Measurements from ENCODE around the gene BPGM. TPM values are rescaled to one million over a fixed set of nuclear protein-coding genes. Genes with fewer than 3 reads are reported as not detected.

BPGM gene
- total RNA-seq, 3 donors from 2014 or later (not counting 1 experiment from before 2014, with no cell fraction given) = 30.0 to 39.1 (median 31.4) TPM

- H3K27me3 Mint-ChIP-seq (ENCODE audit: low read depth in 2 of 2) = no peaks in the 10 kb centered on the region
- H3K9me3 ChIP-seq (ENCODE audit: control insufficient read depth, insufficient read depth, low read length) = no peaks in the 10 kb centered on the region
- intact Hi-C loops (cut with micrococcal nuclease) = no loop called here
- H3K36me3 ChIP-seq (ENCODE audit: control insufficient read depth, insufficient read depth, low read length) = no peaks in the 10 kb centered on the region
- H3K27me3 ChIP-seq (ENCODE audit: control insufficient read depth, insufficient read depth, low read length) = no peaks in the 10 kb centered on the region
- no peak overlapping the region for H3K27ac ChIP-seq (ENCODE audit: low read length)
- peaks cover 6% of the 10 kb centered on the region for H3K4me1 ChIP-seq (ENCODE audit: control insufficient read depth, insufficient read depth, low read length)
- ATAC-seq (no peak), DNase-seq (peak in 1 of 2 donors; percentile 29)
- H3K4me3 Mint-ChIP-seq = no peak overlapping the region
- peaks cover 42 to 48% of the 10 kb centered on the region in 2 donors for H3K4me1 Mint-ChIP-seq
- H3K4me3 ChIP-seq (ENCODE audit: low read length) = no peak overlapping the region
- H3K27ac Mint-ChIP-seq = peak overlapping the region; percentile 24 to 29
- 56% methylated on average over 6 of the region's 7 CpGs for WGBS (ENCODE audit: insufficient coverage)
- no peaks in the 10 kb centered on the region for H3K36me3 Mint-ChIP-seq
- H3K9me3 Mint-ChIP-seq = no peaks in the 10 kb centered on the region
- TF ChIP-seq, protein P1, sequence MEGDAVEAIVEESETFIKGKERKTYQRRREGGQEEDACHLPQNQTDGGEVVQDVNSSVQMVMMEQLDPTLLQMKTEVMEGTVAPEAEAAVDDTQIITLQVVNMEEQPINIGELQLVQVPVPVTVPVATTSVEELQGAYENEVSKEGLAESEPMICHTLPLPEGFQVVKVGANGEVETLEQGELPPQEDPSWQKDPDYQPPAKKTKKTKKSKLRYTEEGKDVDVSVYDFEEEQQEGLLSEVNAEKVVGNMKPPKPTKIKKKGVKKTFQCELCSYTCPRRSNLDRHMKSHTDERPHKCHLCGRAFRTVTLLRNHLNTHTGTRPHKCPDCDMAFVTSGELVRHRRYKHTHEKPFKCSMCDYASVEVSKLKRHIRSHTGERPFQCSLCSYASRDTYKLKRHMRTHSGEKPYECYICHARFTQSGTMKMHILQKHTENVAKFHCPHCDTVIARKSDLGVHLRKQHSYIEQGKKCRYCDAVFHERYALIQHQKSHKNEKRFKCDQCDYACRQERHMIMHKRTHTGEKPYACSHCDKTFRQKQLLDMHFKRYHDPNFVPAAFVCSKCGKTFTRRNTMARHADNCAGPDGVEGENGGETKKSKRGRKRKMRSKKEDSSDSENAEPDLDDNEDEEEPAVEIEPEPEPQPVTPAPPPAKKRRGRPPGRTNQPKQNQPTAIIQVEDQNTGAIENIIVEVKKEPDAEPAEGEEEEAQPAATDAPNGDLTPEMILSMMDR (IDR thresholded peaks at IDR 0.05) = no peak
Measured at GRCh38 chr7:134637934-134638719, 8.5 kb upstream of the BPGM start.

DNA sequence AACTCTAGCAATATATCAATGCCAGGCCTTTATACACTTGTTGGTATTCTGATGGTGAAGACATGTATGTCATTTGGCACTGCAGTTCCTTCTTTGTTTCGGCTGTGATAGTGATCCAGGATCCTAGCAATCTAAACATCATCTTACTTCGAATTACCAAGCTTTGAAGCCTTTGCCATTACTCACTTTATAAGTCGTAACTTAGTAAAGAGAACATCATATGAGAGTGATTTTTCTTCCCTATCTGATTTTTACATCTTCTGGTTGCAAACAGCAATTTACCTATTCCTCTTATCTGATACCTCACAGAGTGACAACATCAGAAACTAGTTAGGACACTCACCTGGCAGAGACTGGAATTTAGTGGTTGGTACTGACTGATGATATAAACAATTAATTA lies 7.6 kb upstream of the BPGM start:
- peak overlapping the region in 1 of 2 donors; percentile 24 for H3K27ac Mint-ChIP-seq
- intact Hi-C loops (cut with micrococcal nuclease) = no loop called here
- Histone ChIP-seq H3K27me3 (ENCODE audit: control insufficient read depth, insufficient read depth, low read length) (no peaks in the 10 kb centered on the region), H3K4me1 (ENCODE audit: control insufficient read depth, insufficient read depth, low read length) (peaks cover 6% of the 10 kb centered on the region), H3K27ac (ENCODE audit: low read length) (no peak overlapping the region), H3K9me3 (ENCODE audit: control insufficient read depth, insufficient read depth, low read length) (no peaks in the 10 kb centered on the region), H3K4me3 (ENCODE audit: low read length) (no peak overlapping the region), H3K36me3 (ENCODE audit: control insufficient read depth, insufficient read depth, low read length) (no peaks in the 10 kb centered on the region)
- no peaks in the 10 kb centered on the region for H3K36me3 Mint-ChIP-seq
- TF ChIP-seq, protein P1 (IDR thresholded peaks at IDR 0.05) = no peak
- 100% methylated on average over 1 of the region's 3 CpGs for WGBS (ENCODE audit: insufficient coverage)
- H3K27me3 Mint-ChIP-seq (ENCODE audit: low read depth in 2 of 2) = no peaks in the 10 kb centered on the region
- H3K9me3 Mint-ChIP-seq = no peaks in the 10 kb centered on the region
- no peak for ATAC-seq
- peaks cover 42 to 43% of the 10 kb centered on the region in 2 donors for H3K4me1 Mint-ChIP-seq
- no peak overlapping the region for H3K4me3 Mint-ChIP-seq
- no peak for DNase-seq

DNA sequence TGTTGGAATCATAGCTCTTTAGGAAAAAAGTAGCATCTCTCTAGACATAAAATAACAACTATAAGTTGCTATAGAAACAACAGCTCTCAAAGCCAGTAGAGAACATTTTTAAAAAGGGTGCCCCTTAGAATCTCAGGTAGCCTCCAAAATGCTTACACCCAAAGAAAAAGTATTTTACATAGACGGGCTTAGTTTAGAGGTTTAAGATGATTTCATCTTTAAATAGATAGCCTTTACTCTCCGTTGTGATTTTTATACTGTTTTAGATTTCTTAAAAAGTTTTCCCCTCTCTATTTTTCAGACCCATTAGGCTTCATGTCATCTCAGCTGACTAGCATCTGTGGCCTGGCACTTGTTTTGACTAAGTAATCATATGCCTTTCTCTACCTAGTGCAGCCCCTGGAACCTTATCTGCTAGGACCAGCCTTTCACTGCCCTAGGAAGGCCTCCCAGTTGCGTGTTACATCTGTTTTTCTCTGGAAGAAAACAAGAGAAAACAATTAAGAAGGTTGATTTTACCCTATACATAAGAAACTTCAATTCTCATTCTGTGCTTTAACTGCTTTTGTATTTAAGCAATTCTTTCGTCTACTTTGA lies 6.9 kb upstream of the BPGM start:
- DNase-seq (no peak), ATAC-seq (no peak)
- H3K36me3 Mint-ChIP-seq = no peaks in the 10 kb centered on the region
- Histone ChIP-seq H3K4me3 (ENCODE audit: low read length) (no peak overlapping the region), H3K4me1 (ENCODE audit: control insufficient read depth, insufficient read depth, low read length) (peaks cover 6% of the 10 kb centered on the region), H3K27me3 (ENCODE audit: control insufficient read depth, insufficient read depth, low read length) (no peaks in the 10 kb centered on the region), H3K9me3 (ENCODE audit: control insufficient read depth, insufficient read depth, low read length) (no peaks in the 10 kb centered on the region), H3K27ac (ENCODE audit: low read length) (peak overlapping the region; percentile 79), H3K36me3 (ENCODE audit: control insufficient read depth, insufficient read depth, low read length) (no peaks in the 10 kb centered on the region)
- no peak overlapping the region for H3K4me3 Mint-ChIP-seq
- 100% methylated on average over 1 of the region's 4 CpGs for WGBS (ENCODE audit: insufficient coverage)
- H3K4me1 Mint-ChIP-seq = peaks cover 42 to 43% of the 10 kb centered on the region in 2 donors
- no peaks in the 10 kb centered on the region for H3K9me3 Mint-ChIP-seq
- intact Hi-C loops (cut with micrococcal nuclease) = loop anchor here (10.0 kb wide), 2 partner anchors 345 to 1555 kb away; partner anchors contain the start of genes AGBL3 and CHCHD3
- TF ChIP-seq, protein P1 (IDR thresholded peaks at IDR 0.05) = no peak
- peak overlapping the region in 1 of 2 donors; percentile 88 for H3K27ac Mint-ChIP-seq
- no peaks in the 10 kb centered on the region for H3K27me3 Mint-ChIP-seq (ENCODE audit: low read depth in 2 of 2)

All from natural killer cell (primary cell).